Neuronal stem cell (in vitro differentiated cells): Measurements from ENCODE around the gene ACAT2.

ENCODE experiments used
- DNase-seq: peaks from one replicate; pipeline ENCODE4 v3.0.0-alpha.2; 2013; ENCODE audit warnings: low spot score
- H2AFZ ChIP-seq: one replicate; pipeline ENCODE4 v1.6.1; 2013; ENCODE audit warnings: mild to moderate bottlenecking, low read length, inconsistent platforms
- H2AK5ac ChIP-seq: 2 replicates; pipeline ENCODE4 v1.6.1; 2013; ENCODE audit warnings: low read depth, mild to moderate bottlenecking, inconsistent platforms, low read length, moderate library complexity, mixed read lengths
- H2BK120ac ChIP-seq: 2 replicates; pipeline ENCODE4 v1.6.1; 2013; ENCODE audit warnings: low read depth, mild to moderate bottlenecking, inconsistent platforms, low read length, moderate library complexity, mixed read lengths
- H2BK12ac ChIP-seq: one replicate; pipeline ENCODE4 v1.6.1; 2013; ENCODE audit warnings: low read length, inconsistent platforms
- H2BK15ac ChIP-seq: 2 replicates; pipeline ENCODE4 v1.6.1; 2013; ENCODE audit warnings: mild to moderate bottlenecking, low read length, inconsistent platforms, mixed read lengths
- H2BK5ac ChIP-seq: one replicate; pipeline ENCODE4 v1.6.1; 2013; ENCODE audit warnings: inconsistent platforms, mild to moderate bottlenecking, low read length, moderate library complexity
- H3K14ac ChIP-seq: one replicate; pipeline ENCODE4 v1.6.1; 2013; ENCODE audit warnings: low read length, inconsistent platforms
- H3K18ac ChIP-seq: 2 replicates; pipeline ENCODE4 v1.6.1; 2013; ENCODE audit warnings: low read length, inconsistent platforms
- H3K23ac ChIP-seq: 2 replicates; pipeline ENCODE4 v1.6.1; 2013; ENCODE audit warnings: low read depth, mild to moderate bottlenecking, mixed read lengths, low read length, inconsistent platforms; ENCODE audit not compliant: poor library complexity
- H3K27ac ChIP-seq: replicated peaks from 3 replicates; pipeline ENCODE4 v1.5.1; 2013; ENCODE audit warnings: low read length, inconsistent platforms
- H3K27me3 ChIP-seq, 3 experiments: 2 replicates each; pipeline ENCODE4 v1.6.1; 2013; ENCODE audit warnings: low read length in 3 of 3, mild to moderate bottlenecking in 2 of 3, inconsistent platforms in 1 of 3, low read depth in 1 of 3, mixed read lengths in 1 of 3, moderate library complexity in 1 of 3; ENCODE audit not compliant: control insufficient read depth in 3 of 3, insufficient read depth in 3 of 3
- H3K36me3 ChIP-seq, 2 donors: replicated peaks in 1 of 2; 2 replicates each; pipeline ENCODE4 v1.6.1; 2013; ENCODE audit warnings: low read length in 2 of 2; ENCODE audit not compliant: control insufficient read depth in 2 of 2, insufficient read depth in 2 of 2
- H3K4ac ChIP-seq: 2 replicates; pipeline ENCODE4 v1.6.1; 2013; ENCODE audit warnings: inconsistent platforms, mild to moderate bottlenecking, low read length, moderate library complexity
- H3K4me1 ChIP-seq, 2 donors: 1 replicate in 1 of 2; 2 replicates in 1 of 2; pipeline ENCODE4 v1.6.1; 2013; ENCODE audit warnings: low read length in 2 of 2, low read depth in 1 of 2; ENCODE audit not compliant: control insufficient read depth in 2 of 2, insufficient read depth in 1 of 2
- H3K4me2 ChIP-seq: one replicate; pipeline ENCODE4 v1.6.1; 2013; ENCODE audit warnings: mild to moderate bottlenecking, low read length, inconsistent platforms; ENCODE audit not compliant: insufficient read depth, poor library complexity, severe bottlenecking
- H3K4me3 ChIP-seq, 2 donors: 2 replicates each; pipeline ENCODE4 v1.5.1; 2013; ENCODE audit warnings: low read length in 2 of 2, mild to moderate bottlenecking in 2 of 2, inconsistent platforms in 1 of 2, moderate library complexity in 1 of 2
- H3K79me1 ChIP-seq: one replicate; pipeline ENCODE4 v1.6.1; 2013; ENCODE audit warnings: low read depth, mild to moderate bottlenecking, inconsistent platforms, low read length, moderate library complexity
- H3K9ac ChIP-seq: one replicate; pipeline ENCODE4 v1.6.1; 2013; ENCODE audit warnings: mild to moderate bottlenecking, low read depth, low read length, inconsistent platforms; ENCODE audit not compliant: poor library complexity
- H3K9me3 ChIP-seq, 2 donors: replicated peaks in 1 of 2; 2 replicates each; pipeline versions ENCODE3 to v1.6.1; 2013; ENCODE audit warnings: low read length in 2 of 2, mild to moderate bottlenecking in 2 of 2, inconsistent platforms in 1 of 2, low read depth in 1 of 2, mixed read lengths in 1 of 2, moderate library complexity in 1 of 2; ENCODE audit not compliant: control insufficient read depth in 2 of 2, insufficient read depth in 1 of 2
- H4K8ac ChIP-seq: one replicate; pipeline ENCODE4 v1.6.1; 2013; ENCODE audit warnings: low read depth, mild to moderate bottlenecking, inconsistent platforms, low read length, moderate library complexity
- H4K91ac ChIP-seq: one replicate; pipeline ENCODE4 v1.6.1; 2013; ENCODE audit warnings: low read length, low read depth, mild to moderate bottlenecking, inconsistent platforms; ENCODE audit not compliant: poor library complexity
- WGBS, 2 donors: extraction: QIAGEN DNeasy Blood & Tissue Kit; methylation state at CpG; one replicate each; pipeline ENCODE4 v1.1.7; 2013; ENCODE audit warnings: missing lambda C conversion rate in 2 of 2, mixed read lengths in 1 of 2; ENCODE audit not compliant: insufficient read length in 2 of 2, insufficient replicate concordance in 1 of 2; ENCODE audit errors: extremely low coverage in 2 of 2; 5-methylcytosine and 5-hydroxymethylcytosine counted together

Gene ACAT2

GRCh38 chr6:159726918-159727716 is 34.7 kb upstream of the ACAT2 start, which contains the start of gene WTAP:
Gene WTAP, plus strand, starts transcription at chr6:159727506. Its CDS starts 8,760 bp downstream, at chr6:159736266.
- Histone ChIP-seq H3K18ac (peak within 1 kb of the TSS; percentile 100), H3K9me3 (peaks cover 0 to 16% of the 10 kb centered on the region in 2 donors), H4K91ac (peak within 1 kb of the TSS; percentile 98), H3K4me1 (peaks cover 5 to 6% of the 10 kb centered on the region in 2 donors), H2AK5ac (peak within 1 kb of the TSS; percentile 99), H4K8ac (peak within 1 kb of the TSS; percentile 99), H3K27me3 (no peaks in the 10 kb centered on the region), H3K14ac (peak within 1 kb of the TSS; percentile 98), H2BK15ac (peak within 1 kb of the TSS; percentile 95), H3K79me1 (peaks cover 2% of the 10 kb centered on the region), H2BK5ac (peak within 1 kb of the TSS; percentile 99), H2AFZ (peak within 1 kb of the TSS; percentile 97), H3K4ac (peak within 1 kb of the TSS; percentile 99), H3K23ac (peak within 1 kb of the TSS; percentile 100), H3K9ac (peak within 1 kb of the TSS; percentile 100), H2BK12ac (no peak within 1 kb of the TSS), H3K36me3 (peaks cover 2 to 62% of the 10 kb centered on the region in 2 donors), H3K27ac (peak within 1 kb of the TSS; percentile 100), H2BK120ac (peak within 1 kb of the TSS; percentile 42), H3K4me2 (peak within 1 kb of the TSS; percentile 65), H3K4me3 (peak within 1 kb of the TSS; percentile 88 to 98)
- DNase-seq = peak; percentile 92
- WGBS, 2 donors = no CpG with 5 or more reads among the region's 93 CpGs

GRCh38 chr6:159727717-159728445 is 34.0 kb upstream of the ACAT2 start:
- H2BK5ac ChIP-seq = peak overlapping the region; percentile 99
- peak overlapping the region; percentile 97 for H2AFZ ChIP-seq
- peak overlapping the region; percentile 86 for H3K9ac ChIP-seq
- peak overlapping the region; percentile 77 for H4K91ac ChIP-seq
- peak overlapping the region; percentile 37 for H3K4ac ChIP-seq
- H3K36me3 ChIP-seq = peaks cover 2 to 63% of the 10 kb centered on the region in 2 donors
- H3K4me3 ChIP-seq = peak overlapping the region; percentile 88 to 98
- H3K23ac ChIP-seq = peak overlapping the region; percentile 100
- peak overlapping the region; percentile 23 for H4K8ac ChIP-seq
- peaks cover 5 to 6% of the 10 kb centered on the region in 2 donors for H3K4me1 ChIP-seq
- H2BK12ac ChIP-seq = no peak overlapping the region
- DNase-seq = peak; percentile 38
- H3K9me3 ChIP-seq = peaks cover 0 to 14% of the 10 kb centered on the region in 2 donors
- peak overlapping the region; percentile 95 for H3K27ac ChIP-seq
- no CpG with 5 or more reads among the region's 44 CpGs for WGBS, 2 donors
- peak overlapping the region; percentile 41 for H2BK120ac ChIP-seq
- peak overlapping the region; percentile 24 for H2BK15ac ChIP-seq
- H3K27me3 ChIP-seq = no peaks in the 10 kb centered on the region
- no peak overlapping the region for H3K14ac ChIP-seq
- H3K79me1 ChIP-seq = peaks cover 2% of the 10 kb centered on the region
- H3K18ac ChIP-seq = peak overlapping the region; percentile 99
- H3K4me2 ChIP-seq = peak overlapping the region; percentile 23
- peak overlapping the region; percentile 99 for H2AK5ac ChIP-seq

GRCh38 chr6:159728531-159728964 is 33.3 kb upstream of the ACAT2 start:
- Histone ChIP-seq H3K27ac (no peak overlapping the region), H3K14ac (no peak overlapping the region), H3K27me3 (no peaks in the 10 kb centered on the region), H3K4me1 (peaks cover 5 to 6% of the 10 kb centered on the region in 2 donors), H3K18ac (no peak overlapping the region), H2BK5ac (no peak overlapping the region), H3K23ac (no peak overlapping the region), H2BK12ac (no peak overlapping the region), H2BK15ac (no peak overlapping the region), H3K79me1 (peaks cover 2% of the 10 kb centered on the region), H3K4ac (no peak overlapping the region), H2AK5ac (no peak overlapping the region), H3K36me3 (peaks cover 0 to 63% of the 10 kb centered on the region in 2 donors), H3K9ac (no peak overlapping the region), H2AFZ (no peak overlapping the region), H3K4me3 (peak overlapping the region; percentile 71 to 88), H4K8ac (no peak overlapping the region), H3K9me3 (peaks cover 0 to 12% of the 10 kb centered on the region in 2 donors), H3K4me2 (peak overlapping the region; percentile 31), H4K91ac (no peak overlapping the region), H2BK120ac (no peak overlapping the region)
- WGBS, 2 donors = no CpG with 5 or more reads among the region's 9 CpGs
- no peak for DNase-seq
